SHP77 treated with DMSO at 0.1 percent for 48 hours (cell line): Measurements from ENCODE around the gene SNN.

Experiments
- DNase-seq: peaks from one replicate; lab custom pipeline; 2025; lab: John Stamatoyannopoulos, UW

The SNN gene

GRCh38 chr16:11699234-11699894 is 31.1 kb downstream of the SNN start:
- DNase-seq = no peak

- no peak for DNase-seq
Observed at GRCh38 chr16:11700264-11701029, 32.2 kb downstream of the SNN start.

GRCh38 chr16:11705311-11706025 is 37.2 kb downstream of the SNN start:
- no peak for DNase-seq

DNA sequence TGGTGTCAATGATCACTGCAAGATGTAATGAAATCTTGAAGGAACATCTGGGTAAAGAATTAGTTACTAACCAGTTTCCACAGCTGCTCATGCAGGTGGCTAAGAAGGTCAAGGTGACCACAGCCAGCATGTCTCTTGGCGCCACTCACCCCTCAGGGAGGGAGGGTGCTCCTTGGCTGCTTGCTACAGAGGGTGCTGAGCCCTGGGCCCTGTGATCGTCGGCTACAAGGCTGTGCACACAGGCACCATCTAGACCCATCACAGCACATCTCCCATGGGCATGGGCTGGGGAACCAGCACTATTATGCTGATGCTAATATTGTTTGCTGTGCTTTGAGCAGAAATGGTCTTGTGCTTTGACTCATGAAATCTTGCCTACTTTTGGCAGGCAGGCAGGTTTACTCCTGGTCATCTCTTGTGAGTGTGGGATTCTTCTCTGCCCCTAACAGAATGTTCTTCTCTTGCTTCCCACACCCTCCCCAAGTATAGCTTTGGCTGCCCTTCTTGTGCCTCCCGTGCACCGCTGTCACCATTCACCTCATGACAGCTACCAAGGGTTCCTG is 38.0 kb downstream of the SNN start:
- no peak for DNase-seq

DNA sequence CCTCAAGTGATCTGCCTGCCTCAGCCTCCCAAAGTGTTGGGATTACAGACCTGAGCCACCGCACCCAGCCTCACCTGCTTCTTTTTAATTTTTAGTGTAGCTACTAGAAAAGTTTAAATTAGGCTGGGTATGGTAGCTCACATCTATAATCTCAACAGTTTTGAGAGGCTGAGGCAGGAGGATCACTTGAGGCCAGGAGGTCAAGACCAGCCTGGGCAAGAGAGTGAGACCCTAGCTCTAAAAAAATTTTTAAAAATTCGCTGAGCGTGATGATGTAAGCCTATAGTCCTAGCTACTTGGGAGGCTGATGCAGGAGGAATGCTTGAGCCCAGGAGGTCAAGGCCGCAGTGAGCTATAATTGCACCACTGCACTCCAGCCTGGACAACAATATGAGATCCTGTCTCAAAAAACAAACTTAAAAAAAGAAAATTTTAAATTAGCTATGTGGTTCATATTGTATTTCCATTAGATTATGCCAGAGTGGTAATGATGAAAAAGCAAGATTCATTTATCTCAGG is 39.5 kb downstream of the SNN start:
- no peak for DNase-seq

DNA sequence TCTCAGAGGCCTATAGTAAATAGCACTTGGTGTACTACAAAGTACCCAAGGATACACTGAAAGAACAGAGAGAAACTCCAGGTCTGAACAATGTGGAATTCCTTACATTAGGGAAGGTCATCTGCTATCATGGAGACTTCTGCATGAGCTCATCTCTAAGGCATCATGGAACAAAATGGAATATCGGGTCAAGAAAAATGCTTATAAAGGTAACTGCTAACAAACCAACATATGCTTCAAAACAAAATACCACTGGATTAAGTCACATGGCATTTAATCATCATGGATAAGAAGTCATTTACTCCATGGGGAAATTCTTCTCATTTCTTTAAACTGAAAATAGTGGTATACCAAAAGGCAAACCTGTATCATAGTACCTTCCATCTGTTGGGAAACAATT is 40.2 kb downstream of the SNN start:
- no peak for DNase-seq

GRCh38 chr16:11711662-11712061 is 43.4 kb downstream of the SNN start:
- DNase-seq = no peak

- DNase-seq = no peak
Observed at GRCh38 chr16:11712122-11712521, 43.9 kb downstream of the SNN start.

GRCh38 chr16:11715246-11715947 is 47.1 kb downstream of the SNN start:
- no peak for DNase-seq

DNA sequence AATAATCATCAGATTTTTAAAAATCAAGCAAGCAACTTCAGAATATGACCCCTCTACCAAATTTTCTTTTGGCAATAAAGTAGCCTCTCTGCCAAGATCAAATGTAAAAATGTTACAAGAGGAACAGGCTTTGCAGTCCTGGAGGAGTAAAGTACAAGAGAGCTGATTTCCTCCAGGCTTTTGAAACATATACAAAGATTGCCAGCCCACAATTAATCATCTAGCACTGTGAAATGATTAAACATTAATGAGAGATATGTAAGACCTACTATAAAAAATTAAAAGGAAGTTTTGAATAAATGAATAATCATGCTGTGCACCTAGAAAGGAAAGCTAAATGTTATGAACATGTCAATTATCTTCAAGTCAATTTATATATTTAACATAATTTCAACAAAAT is 48.1 kb downstream of the SNN start:
- no peak for DNase-seq

- DNase-seq = no peak
Observed at GRCh38 chr16:11717811-11718210, 49.6 kb downstream of the SNN start.

DNA sequence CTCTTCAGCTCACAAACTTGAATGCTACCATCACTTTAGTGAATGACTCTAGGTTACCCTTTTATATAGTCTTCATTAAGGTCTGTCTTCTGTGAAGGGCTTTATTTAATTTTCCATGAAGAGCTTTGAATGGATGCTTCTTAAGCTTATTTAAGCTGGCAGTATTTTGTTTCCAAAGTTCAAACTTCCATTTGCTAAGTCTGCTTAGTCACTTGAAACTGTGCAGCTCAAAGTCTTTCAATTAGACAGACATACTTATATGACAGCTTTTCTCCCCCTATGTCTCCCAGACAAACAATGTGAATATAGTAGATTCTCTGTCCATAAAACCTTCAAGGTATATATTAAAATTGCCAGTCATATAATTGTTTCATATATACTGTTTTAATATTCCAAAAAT is 50.9 kb downstream of the SNN start:
- DNase-seq = no peak

GRCh38 chr16:11719762-11720161 is 51.5 kb downstream of the SNN start:
- DNase-seq = no peak

DNA sequence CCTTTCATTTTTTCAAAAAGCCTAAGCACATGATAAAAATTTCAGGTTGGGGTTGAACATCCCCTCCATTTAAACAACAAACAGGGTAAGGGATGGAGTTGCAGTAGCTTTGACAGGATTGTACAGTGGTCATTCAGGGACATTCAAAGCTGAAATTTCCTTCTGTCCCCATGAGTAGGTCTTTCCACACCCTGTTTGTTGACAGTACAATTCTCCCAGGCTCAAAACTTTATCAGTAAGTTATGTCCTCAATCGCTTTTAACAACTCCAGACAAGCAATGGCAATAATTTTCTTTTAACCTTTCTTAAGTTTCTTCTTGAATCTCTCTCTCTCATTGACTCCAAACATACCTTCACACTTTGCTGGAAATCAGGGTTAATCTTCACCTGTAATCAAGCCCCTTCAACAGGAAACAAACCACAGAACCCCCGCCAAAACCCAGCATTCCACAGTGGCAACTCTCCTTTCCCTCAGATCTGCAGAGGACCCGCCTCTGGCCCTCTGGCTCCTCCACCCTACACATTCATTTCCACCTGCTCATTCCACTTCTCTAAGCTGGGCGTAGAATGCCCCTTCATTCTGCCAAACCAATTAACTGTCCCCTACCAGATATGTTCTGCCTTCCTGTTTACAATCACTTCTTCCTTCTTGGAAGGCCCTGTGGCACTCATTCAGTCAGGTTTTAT is 53.7 kb downstream of the SNN start:
- DNase-seq = no peak

- no peak for DNase-seq
Observed at GRCh38 chr16:11722468-11722808, 54.2 kb downstream of the SNN start.

GRCh38 chr16:11725457-11725856 is 57.2 kb downstream of the SNN start:
- no peak for DNase-seq

DNA sequence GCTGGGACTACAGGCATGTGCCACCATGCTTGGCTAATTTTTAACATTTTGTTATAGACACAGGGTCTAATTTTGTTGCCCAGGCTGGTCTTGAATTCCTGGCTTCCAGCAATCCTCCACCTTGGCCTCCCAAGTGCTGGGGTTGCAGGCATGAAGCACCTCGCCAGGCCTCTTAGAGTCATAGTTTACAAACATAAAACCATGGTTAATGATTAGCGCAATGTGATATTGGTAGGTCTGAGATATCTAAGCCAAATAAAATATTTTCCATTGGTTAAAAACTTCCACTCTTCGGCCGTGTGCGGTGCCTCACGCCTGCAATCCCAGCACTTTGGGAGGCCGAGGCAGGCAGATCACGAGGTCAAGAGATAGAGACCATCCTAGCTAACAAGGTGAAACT is 57.8 kb downstream of the SNN start:
- DNase-seq = no peak

GRCh38 chr16:11727796-11728543 is 59.7 kb downstream of the SNN start:
- no peak for DNase-seq
